ENCODE results near the gene IFT20.

IFT20 gene

GRCh38 chr17:28335959-28336871, 943 bp upstream of the IFT20 start:
- H3K36me3 ChIP-seq (ENCODE audit: insufficient read depth, low read length), result no peaks in the 10 kb centered on the region
- no peaks in the 10 kb centered on the region for H3K9me3 ChIP-seq (ENCODE audit: control insufficient read depth, insufficient read depth, low read length)
- H3K9ac ChIP-seq (ENCODE audit: low read depth, low read length), result peak overlapping the region; percentile 92
- peaks cover 13% of the 10 kb centered on the region for H3K4me1 ChIP-seq (ENCODE audit: insufficient read depth, low read length)

DNA sequence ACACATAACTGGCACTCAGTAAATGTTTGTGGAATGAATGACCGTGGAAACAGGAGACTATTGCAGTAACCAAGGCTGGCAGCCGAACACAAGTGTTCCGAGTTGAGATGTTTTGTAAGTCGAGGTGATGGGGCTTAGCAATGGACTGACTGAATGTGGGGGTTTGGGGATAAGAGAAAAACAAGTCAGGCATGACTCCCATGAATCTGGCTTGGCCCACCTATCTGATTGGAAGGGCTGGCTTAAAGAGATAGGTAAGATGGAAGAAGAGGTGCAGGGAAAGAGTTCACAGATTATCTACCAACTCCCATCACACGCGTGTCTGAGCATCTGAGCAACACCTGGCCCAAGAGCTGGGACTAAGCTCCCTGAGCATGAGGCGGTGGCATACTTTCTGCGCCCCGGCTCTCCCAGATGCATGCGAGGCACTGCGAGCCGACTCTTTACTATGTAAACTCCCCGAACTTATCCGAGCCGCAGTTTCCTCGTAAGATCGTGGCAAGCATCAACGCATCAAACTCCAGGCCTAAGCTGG, 539 bp downstream of the IFT20 start:
- Histone ChIP-seq H3K9me3 (ENCODE audit: control insufficient read depth, insufficient read depth, low read length) (no peaks in the 10 kb centered on the region), H3K9ac (ENCODE audit: low read depth, low read length) (peak overlapping the region; percentile 92; the same call in 1 of the 2 replicates), H3K36me3 (ENCODE audit: insufficient read depth, low read length) (no peaks in the 10 kb centered on the region), H3K4me1 (ENCODE audit: insufficient read depth, low read length) (peaks cover 13% of the 10 kb centered on the region)

DNA sequence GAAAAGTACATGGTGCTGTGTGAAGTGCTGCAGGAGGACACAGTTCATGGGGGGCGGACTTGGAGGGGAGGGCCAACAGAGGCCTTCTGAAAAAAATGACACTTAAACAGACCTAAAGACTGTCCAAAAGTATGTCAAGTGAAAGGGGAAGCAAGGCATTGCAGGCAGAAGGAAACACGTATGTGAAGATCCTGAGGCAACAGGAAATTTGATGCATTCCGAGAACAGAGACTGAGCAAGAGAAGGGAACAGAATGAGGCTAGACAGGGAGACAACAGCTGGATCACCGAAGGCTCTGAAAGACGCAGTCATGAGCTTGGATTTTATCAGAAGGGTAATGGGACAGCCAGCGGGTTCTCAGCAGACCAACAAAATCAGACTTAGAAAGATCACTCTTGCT, 1.1 kb downstream of the IFT20 start:
- no peaks in the 10 kb centered on the region; the same call in 1 of the 2 replicates for H3K36me3 ChIP-seq (ENCODE audit: insufficient read depth, low read length)
- H3K4me1 ChIP-seq (ENCODE audit: insufficient read depth, low read length), result peaks cover 13% of the 10 kb centered on the region
- H3K9me3 ChIP-seq (ENCODE audit: control insufficient read depth, insufficient read depth, low read length), result no peaks in the 10 kb centered on the region
- peak overlapping the region; percentile 92; the same call in 1 of the 2 replicates for H3K9ac ChIP-seq (ENCODE audit: low read depth, low read length)

DNA sequence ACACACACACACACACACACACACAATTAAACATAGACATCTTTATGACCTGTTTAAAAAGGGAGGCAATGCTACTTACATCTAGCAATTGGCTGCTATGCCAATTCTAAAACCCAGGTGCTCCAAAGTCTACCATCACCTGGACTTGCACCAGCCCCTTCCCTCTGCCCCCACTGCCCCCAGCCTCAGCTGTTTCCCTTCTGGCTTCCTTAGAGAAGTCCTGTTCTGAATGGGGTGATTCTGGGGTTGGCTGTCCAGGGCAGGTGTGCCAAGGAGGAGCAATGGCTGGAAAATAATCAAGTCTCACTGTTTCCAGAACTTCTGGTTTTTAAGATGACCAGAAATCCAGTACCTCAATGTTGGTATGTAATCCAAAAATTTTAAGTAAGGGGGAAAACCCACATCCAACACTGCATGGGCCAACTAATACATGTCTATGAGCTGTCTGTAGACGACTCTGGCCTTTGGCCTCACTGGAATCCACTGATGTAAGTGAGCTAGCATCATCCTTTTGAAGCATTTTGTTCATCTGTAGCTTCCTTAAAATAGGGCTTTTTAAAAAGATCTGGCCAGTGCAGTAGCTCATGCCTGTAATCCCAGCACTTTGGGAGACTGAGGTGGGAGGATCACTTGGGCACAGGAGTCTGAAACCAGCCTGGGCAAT, 2.1 kb downstream of the IFT20 start:
- Histone ChIP-seq H3K9ac (ENCODE audit: low read depth, low read length) (no peak overlapping the region), H3K36me3 (ENCODE audit: insufficient read depth, low read length) (peaks cover 3% of the 10 kb centered on the region; the same call in 1 of the 2 replicates), H3K9me3 (ENCODE audit: control insufficient read depth, insufficient read depth, low read length) (no peaks in the 10 kb centered on the region), H3K4me1 (ENCODE audit: insufficient read depth, low read length) (peaks cover 13% of the 10 kb centered on the region)

GRCh38 chr17:28331891-28332420, 3.3 kb downstream of the IFT20 start:
- no peak overlapping the region for H3K9ac ChIP-seq (ENCODE audit: low read depth, low read length)
- H3K4me1 ChIP-seq (ENCODE audit: insufficient read depth, low read length), result peaks cover 10% of the 10 kb centered on the region
- no peaks in the 10 kb centered on the region for H3K9me3 ChIP-seq (ENCODE audit: control insufficient read depth, insufficient read depth, low read length)
- peaks cover 13% of the 10 kb centered on the region; the same call in 1 of the 2 replicates for H3K36me3 ChIP-seq (ENCODE audit: insufficient read depth, low read length)

- peaks cover 6% of the 10 kb centered on the region for H3K4me1 ChIP-seq (ENCODE audit: insufficient read depth, low read length)
- no peaks in the 10 kb centered on the region for H3K9me3 ChIP-seq (ENCODE audit: control insufficient read depth, insufficient read depth, low read length)
- H3K36me3 ChIP-seq (ENCODE audit: insufficient read depth, low read length), result peaks cover 25% of the 10 kb centered on the region; the same call in 1 of the 2 replicates
- H3K9ac ChIP-seq (ENCODE audit: low read depth, low read length), result no peak overlapping the region
Observed at GRCh38 chr17:28330671-28331070, 4.6 kb downstream of the IFT20 start.

- H3K9ac ChIP-seq (ENCODE audit: low read depth, low read length), result no peak overlapping the region
- no peaks in the 10 kb centered on the region for H3K9me3 ChIP-seq (ENCODE audit: control insufficient read depth, insufficient read depth, low read length)
- peaks cover 25% of the 10 kb centered on the region; the same call in 1 of the 2 replicates for H3K36me3 ChIP-seq (ENCODE audit: insufficient read depth, low read length)
- H3K4me1 ChIP-seq (ENCODE audit: insufficient read depth, low read length), result no peaks in the 10 kb centered on the region
Observed at GRCh38 chr17:28328325-28328724, 6.9 kb downstream of the IFT20 start.

DNA sequence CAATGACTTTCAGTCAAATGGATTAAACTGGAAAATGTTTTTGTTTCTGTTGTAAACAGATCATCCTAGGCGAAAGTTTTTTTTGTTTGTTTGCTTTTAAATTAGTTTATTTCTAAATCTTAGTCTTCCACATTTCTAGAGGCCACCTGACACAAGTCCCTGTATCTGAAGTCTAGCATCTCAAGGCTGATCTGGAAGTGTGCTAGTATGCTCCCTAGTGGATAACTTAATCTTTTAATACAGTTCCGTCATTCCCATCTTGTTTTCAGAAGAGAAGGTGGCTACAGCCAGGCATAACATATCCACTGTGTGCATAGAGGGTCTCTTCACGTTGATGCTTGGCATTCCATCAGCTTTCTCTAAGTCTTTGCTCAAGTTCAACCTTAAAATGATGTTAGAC, 7.6 kb downstream of the IFT20 start:
- H3K9me3 ChIP-seq (ENCODE audit: control insufficient read depth, insufficient read depth, low read length), result no peaks in the 10 kb centered on the region
- H3K9ac ChIP-seq (ENCODE audit: low read depth, low read length), result no peak overlapping the region
- 0 out of 2 replicates have a peak, but pooled peaks cover 3% of the 10 kb centered on the region for H3K4me1 ChIP-seq (ENCODE audit: insufficient read depth, low read length)
- H3K36me3 ChIP-seq (ENCODE audit: insufficient read depth, low read length), result peaks cover 25% of the 10 kb centered on the region; the same call in 1 of the 2 replicates

DNA sequence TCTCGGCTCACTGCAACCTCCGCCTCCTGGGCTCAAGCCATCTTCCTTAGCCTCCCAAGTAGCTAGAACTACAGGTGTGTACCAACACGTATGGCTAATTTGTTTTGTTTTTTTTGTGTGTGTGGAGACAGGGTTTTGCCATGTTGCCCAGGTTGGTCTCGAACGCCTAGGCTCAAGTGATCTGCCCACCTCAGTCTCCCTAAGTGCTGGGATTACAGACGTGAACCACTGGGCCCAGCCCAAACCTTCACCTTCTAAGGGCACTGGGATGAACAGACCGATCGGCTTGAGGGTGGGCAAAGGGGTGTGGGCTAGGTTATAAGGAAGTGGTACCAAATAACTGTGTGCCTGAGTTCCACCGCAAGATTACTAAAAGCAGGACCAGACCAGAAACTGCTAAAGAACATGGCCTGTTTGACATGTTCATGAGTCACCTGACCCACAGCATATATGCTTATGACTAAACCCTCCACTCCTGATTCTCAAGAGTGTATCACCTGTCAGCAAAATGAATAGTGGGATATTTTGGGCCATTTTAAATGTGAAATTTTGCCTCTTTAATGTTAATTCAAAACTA, 8.2 kb downstream of the IFT20 start:
- H3K36me3 ChIP-seq (ENCODE audit: insufficient read depth, low read length), result peaks cover 25% of the 10 kb centered on the region; the same call in 1 of the 2 replicates
- no peak overlapping the region for H3K9ac ChIP-seq (ENCODE audit: low read depth, low read length)
- H3K9me3 ChIP-seq (ENCODE audit: control insufficient read depth, insufficient read depth, low read length), result no peaks in the 10 kb centered on the region
- H3K4me1 ChIP-seq (ENCODE audit: insufficient read depth, low read length), result 0 out of 2 replicates have a peak, but pooled peaks cover 3% of the 10 kb centered on the region

DNA sequence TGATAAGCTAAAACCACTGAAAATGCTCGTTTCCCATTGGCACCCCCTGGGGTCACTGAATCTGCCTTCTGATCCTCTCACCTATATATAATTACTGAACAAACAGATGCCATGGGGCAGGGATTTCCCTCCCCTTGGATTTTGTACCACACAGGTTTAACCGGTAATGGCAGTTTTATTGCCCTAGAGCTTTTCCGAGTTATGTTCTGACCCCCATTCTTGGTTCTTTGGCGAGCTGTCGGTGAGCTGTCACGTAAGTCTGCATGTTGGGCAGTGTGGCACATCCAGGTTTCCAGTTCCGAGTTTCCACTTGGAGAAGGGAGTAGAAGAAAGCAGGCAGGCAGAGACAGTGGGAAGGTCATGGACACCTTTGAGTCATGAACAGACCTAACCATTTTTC, 9.2 kb downstream of the IFT20 start:
- H3K4me1 ChIP-seq (ENCODE audit: insufficient read depth, low read length), result 0 out of 2 replicates have a peak, but pooled peaks cover 3% of the 10 kb centered on the region
- peaks cover 25% of the 10 kb centered on the region; the same call in 1 of the 2 replicates for H3K36me3 ChIP-seq (ENCODE audit: insufficient read depth, low read length)
- no peak overlapping the region for H3K9ac ChIP-seq (ENCODE audit: low read depth, low read length)
- H3K9me3 ChIP-seq (ENCODE audit: control insufficient read depth, insufficient read depth, low read length), result no peaks in the 10 kb centered on the region

- no peak overlapping the region for H3K9ac ChIP-seq (ENCODE audit: low read depth, low read length)
- 0 out of 2 replicates have a peak, but pooled peaks cover 3% of the 10 kb centered on the region for H3K4me1 ChIP-seq (ENCODE audit: insufficient read depth, low read length)
- no peaks in the 10 kb centered on the region for H3K9me3 ChIP-seq (ENCODE audit: control insufficient read depth, insufficient read depth, low read length)
- H3K36me3 ChIP-seq (ENCODE audit: insufficient read depth, low read length), result peaks cover 25% of the 10 kb centered on the region; the same call in 1 of the 2 replicates
Observed at GRCh38 chr17:28325211-28325610, 10.1 kb downstream of the IFT20 start.

DNA sequence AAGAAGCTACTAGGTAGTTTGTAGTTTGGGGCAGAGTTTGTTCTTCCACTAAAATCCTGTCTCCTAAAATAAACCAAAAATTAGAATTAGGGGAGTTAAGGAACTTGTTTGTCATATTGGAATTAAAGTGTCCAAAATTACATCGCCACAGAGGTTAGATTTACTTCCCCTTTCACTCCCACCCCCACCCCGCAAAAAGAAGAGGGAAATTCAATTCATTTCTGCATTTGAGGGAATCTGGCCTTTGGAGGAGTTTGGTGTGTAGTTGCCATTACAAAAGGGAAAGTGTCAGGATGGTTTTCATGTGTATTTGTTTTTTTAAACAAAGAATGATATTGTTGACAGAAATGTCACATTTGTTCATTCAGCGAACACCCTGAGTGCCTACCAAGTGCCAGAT, 10.5 kb downstream of the IFT20 start:
- 0 out of 2 replicates have a peak, but pooled peaks cover 3% of the 10 kb centered on the region for H3K4me1 ChIP-seq (ENCODE audit: insufficient read depth, low read length)
- no peaks in the 10 kb centered on the region for H3K9me3 ChIP-seq (ENCODE audit: control insufficient read depth, insufficient read depth, low read length)
- peaks cover 25% of the 10 kb centered on the region; the same call in 1 of the 2 replicates for H3K36me3 ChIP-seq (ENCODE audit: insufficient read depth, low read length)
- H3K9ac ChIP-seq (ENCODE audit: low read depth, low read length), result no peak overlapping the region

DNA sequence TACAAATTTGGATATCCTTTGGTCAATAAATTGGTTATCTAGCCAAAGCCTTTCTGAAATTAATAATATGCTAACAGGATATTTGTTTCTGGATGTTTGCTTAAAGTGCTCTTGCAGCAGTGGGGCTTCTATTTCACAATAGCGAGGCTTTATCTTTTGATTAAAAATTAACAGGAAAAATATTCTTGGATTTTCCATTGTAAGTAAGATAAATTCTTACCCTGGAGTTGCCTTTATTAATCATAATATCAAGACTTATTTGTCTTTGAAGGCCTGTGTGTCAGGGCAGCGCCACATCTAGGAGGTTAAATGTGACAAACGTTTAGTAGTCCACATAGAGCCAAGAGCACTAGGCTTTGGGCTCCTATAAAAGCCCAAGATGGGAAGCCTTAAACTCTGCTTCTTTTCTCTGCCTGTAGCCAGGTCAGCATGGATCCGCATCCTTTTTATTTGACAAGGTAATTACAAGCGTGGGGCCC, 11.0 kb downstream of the IFT20 start:
- Histone ChIP-seq H3K9ac (ENCODE audit: low read depth, low read length) (no peak overlapping the region), H3K4me1 (ENCODE audit: insufficient read depth, low read length) (0 out of 2 replicates have a peak, but pooled peaks cover 3% of the 10 kb centered on the region), H3K9me3 (ENCODE audit: control insufficient read depth, insufficient read depth, low read length) (no peaks in the 10 kb centered on the region), H3K36me3 (ENCODE audit: insufficient read depth, low read length) (peaks cover 25% of the 10 kb centered on the region; the same call in 1 of the 2 replicates)

All from ES-I3 (cell line).